Fibroblast of gingiva (primary cell): ENCODE data around the gene SRRM4.
"Not testable (repeated sequence)": the region's sequence is repeated elsewhere in the genome, so short reads cannot be mapped to it uniquely, and the experiment has no call there.

Source experiments
- DNase-seq: peaks from one replicate; pipeline ENCODE4 v3.0.0-alpha.2; 2011; ENCODE audit warnings: low read depth

SRRM4 gene

GRCh38 chr12:119071638-119072231, 90.4 kb downstream of the SRRM4 start:
- no peak for DNase-seq

- DNase-seq: no peak
Observed at GRCh38 chr12:119072440-119072839, 91.1 kb downstream of the SRRM4 start.

- no peak for DNase-seq
Observed at GRCh38 chr12:119075222-119075787, 94.0 kb downstream of the SRRM4 start.

- DNase-seq: no peak
Observed at GRCh38 chr12:119075918-119076317, 94.6 kb downstream of the SRRM4 start.

- DNase-seq: no peak
Observed at GRCh38 chr12:119079530-119079929, 98.2 kb downstream of the SRRM4 start.

- DNase-seq: no peak
Observed at GRCh38 chr12:119082016-119082415, 100.7 kb downstream of the SRRM4 start.

- DNase-seq: no peak
Observed at GRCh38 chr12:119082496-119082895, 101.2 kb downstream of the SRRM4 start.

GRCh38 chr12:119088685-119089379, 107.5 kb downstream of the SRRM4 start:
- no peak for DNase-seq

- no peak for DNase-seq
Observed at GRCh38 chr12:119089380-119090013, 108.2 kb downstream of the SRRM4 start.

- no peak for DNase-seq
Observed at GRCh38 chr12:119090276-119090675, 108.9 kb downstream of the SRRM4 start.

GRCh38 chr12:119090865-119091264, 109.5 kb downstream of the SRRM4 start:
- no peak for DNase-seq

- DNase-seq: no peak
Observed at GRCh38 chr12:119096429-119097202, 115.3 kb downstream of the SRRM4 start.

GRCh38 chr12:119100933-119101332, 119.6 kb downstream of the SRRM4 start:
- DNase-seq: no peak

GRCh38 chr12:119102274-119102673, 120.9 kb downstream of the SRRM4 start:
- DNase-seq: no peak

- no peak for DNase-seq
Observed at GRCh38 chr12:119102714-119103113, 121.4 kb downstream of the SRRM4 start.

- DNase-seq: not testable (repeated sequence)
Observed at GRCh38 chr12:119104969-119105368, 123.6 kb downstream of the SRRM4 start.

- DNase-seq: no peak
Observed at GRCh38 chr12:119113496-119113986, 132.2 kb downstream of the SRRM4 start.

- DNase-seq: no peak
Observed at GRCh38 chr12:119114294-119114693, 133.0 kb downstream of the SRRM4 start.

GRCh38 chr12:119115296-119115905, 134.1 kb downstream of the SRRM4 start:
- DNase-seq: peak; percentile 8

- no peak for DNase-seq
Observed at GRCh38 chr12:119117936-119118335, 136.6 kb downstream of the SRRM4 start.

GRCh38 chr12:119118625-119119024, 137.3 kb downstream of the SRRM4 start:
- no peak for DNase-seq

GRCh38 chr12:119122047-119122446, 140.7 kb downstream of the SRRM4 start:
- no peak for DNase-seq
